ENCODE data around the gene NEUROD4. TPM values are rescaled to one million over a fixed set of nuclear protein-coding genes. Genes with fewer than 3 reads are reported as not detected.

The NEUROD4 gene
- total and polyA plus RNA-seq, 10 of the 15 experiments (the other 5 are each of a cell fraction or from before 2014, with no cell fraction given): 0.06 TPM; not detected in 9

- no peaks in the 10 kb centered on the region for H4K20me1 ChIP-seq (ENCODE audit: control insufficient read depth, insufficient read depth)
- no peak for DNase-seq (ENCODE audit: low read depth, low spot score)
- H3K79me2 ChIP-seq (ENCODE audit: control insufficient read depth, insufficient read depth, low read length): no peaks in the 10 kb centered on the region
- CTCF ChIA-PET: interaction anchor here (1.3 to 2.6 kb wide), 5 partner anchors 25 to 295 kb away, joined by 3 to 8 read pairs (median 4); no protein-coding TSS in a partner anchor
- H2AFZ ChIP-seq (ENCODE audit: control insufficient read depth, low read depth, low read length): no peak overlapping the region
- no peaks in the 10 kb centered on the region for H3K36me3 ChIP-seq (ENCODE audit: control insufficient read depth in 2 of 2, insufficient read depth in 2 of 2, low read length in 1 of 2)
- H3K9ac ChIP-seq (ENCODE audit: control insufficient read depth, insufficient read depth, low read length): no peak overlapping the region
- in situ Hi-C loops (cut with MboI) (no loop called here), intact Hi-C loops (cut with micrococcal nuclease; ENCODE audit: unreplicated experiment) (no loop called here)
- TF ChIP-seq ZNF687 (IDR thresholded peaks at IDR 0.05) (no peak), ZNF622 (IDR thresholded peaks at IDR 0.05) (no peak), CUX1 (IDR thresholded peaks at IDR 0.05; ENCODE audit: insufficient replicate concordance, low read depth, low read length) (no peak), MLLT1 (IDR thresholded peaks at IDR 0.05) (no peak), STAT3 (IDR thresholded peaks at IDR 0.05; ENCODE audit: low read depth, low read length) (no peak), RUNX3 (IDR thresholded peaks at IDR 0.05; ENCODE audit: low read length) (no peak)
- SMC1A ChIA-PET (ENCODE audit: uncharacterized antibody, unreplicated experiment): interaction anchor here (1.0 to 1.7 kb wide), 3 partner anchors 10 to 51 kb away, joined by 3 to 4 read pairs (median 4); no protein-coding TSS in a partner anchor
- 73% methylated on average over 6 of the region's 6 CpGs for WGBS (ENCODE audit: insufficient coverage, insufficient replicate concordance, low lambda C conversion rate, missing lambda C conversion rate)
- no peak for ATAC-seq
- no peak overlapping the region for H3K27ac ChIP-seq (ENCODE audit: control insufficient read depth, insufficient read depth)
- no peak for FAIRE-seq
- RAD21 ChIA-PET (ENCODE audit: unreplicated experiment): interaction anchor here (1.1 to 1.2 kb wide), 2 partner anchors 28 to 51 kb away, joined by 3 to 5 read pairs; no protein-coding TSS in a partner anchor
- peaks cover 0 to 5% of the 10 kb centered on the region in 2 experiments; a peak in 1 of 4 replicates for H3K27me3 ChIP-seq (replicated peaks in 1 of 2; ENCODE audit: control insufficient read depth in 2 of 2, insufficient read depth in 2 of 2, low read length in 1 of 2)
- POLR2A ChIA-PET: no interaction called here
- H3K4me3 ChIP-seq: no peak overlapping the region
- H3K4me2 ChIP-seq (ENCODE audit: control insufficient read depth, insufficient read depth): no peak overlapping the region
- H3K9me3 ChIP-seq (replicated peaks; ENCODE audit: control insufficient read depth, insufficient read depth, low read length): no peaks in the 10 kb centered on the region
- no TSS peak for BruUV-seq (replicated peaks)
- no peaks in the 10 kb centered on the region for H3K4me1 ChIP-seq (ENCODE audit: control insufficient read depth, insufficient read depth, low read length)
Measured at GRCh38 chr12:55044135-55044534, 24.4 kb downstream of the NEUROD4 start.

All from GM12878 (cell line).